HG02642 (cell line): Measurements from ENCODE around the gene PADI4.

Experiments used
- ATAC-seq: cut with Tn5 transposase; IDR thresholded peaks from one replicate; pipeline ENCODE4 v1.9.1; 2021; ENCODE audit warnings: mild to moderate bottlenecking; ENCODE audit not compliant: unreplicated experiment, poor library complexity

The PADI4 gene, protein sequence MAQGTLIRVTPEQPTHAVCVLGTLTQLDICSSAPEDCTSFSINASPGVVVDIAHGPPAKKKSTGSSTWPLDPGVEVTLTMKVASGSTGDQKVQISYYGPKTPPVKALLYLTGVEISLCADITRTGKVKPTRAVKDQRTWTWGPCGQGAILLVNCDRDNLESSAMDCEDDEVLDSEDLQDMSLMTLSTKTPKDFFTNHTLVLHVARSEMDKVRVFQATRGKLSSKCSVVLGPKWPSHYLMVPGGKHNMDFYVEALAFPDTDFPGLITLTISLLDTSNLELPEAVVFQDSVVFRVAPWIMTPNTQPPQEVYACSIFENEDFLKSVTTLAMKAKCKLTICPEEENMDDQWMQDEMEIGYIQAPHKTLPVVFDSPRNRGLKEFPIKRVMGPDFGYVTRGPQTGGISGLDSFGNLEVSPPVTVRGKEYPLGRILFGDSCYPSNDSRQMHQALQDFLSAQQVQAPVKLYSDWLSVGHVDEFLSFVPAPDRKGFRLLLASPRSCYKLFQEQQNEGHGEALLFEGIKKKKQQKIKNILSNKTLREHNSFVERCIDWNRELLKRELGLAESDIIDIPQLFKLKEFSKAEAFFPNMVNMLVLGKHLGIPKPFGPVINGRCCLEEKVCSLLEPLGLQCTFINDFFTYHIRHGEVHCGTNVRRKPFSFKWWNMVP

DNA sequence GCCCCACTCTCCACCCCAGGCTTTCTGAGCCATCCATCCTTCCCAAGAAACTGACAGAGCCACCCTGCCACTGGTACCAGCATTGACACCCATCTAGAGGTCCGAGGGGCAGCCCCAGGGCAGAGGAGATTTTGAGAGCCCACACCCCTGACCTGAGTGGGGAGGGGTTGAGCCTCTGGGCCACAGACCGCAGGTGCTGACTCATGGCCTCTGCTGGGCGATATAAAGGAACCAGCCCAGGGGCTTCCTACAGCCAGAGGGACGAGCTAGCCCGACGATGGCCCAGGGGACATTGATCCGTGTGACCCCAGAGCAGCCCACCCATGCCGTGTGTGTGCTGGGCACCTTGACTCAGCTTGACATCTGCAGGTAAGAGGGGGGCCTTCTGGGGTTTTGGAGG lies at the start of gene PADI4:
Gene PADI4, plus strand, starts transcription at position 252 of the 400 bp plus-strand sequence. Its CDS starts 26 bp downstream, at position 278.
- ATAC-seq, result no peak

DNA sequence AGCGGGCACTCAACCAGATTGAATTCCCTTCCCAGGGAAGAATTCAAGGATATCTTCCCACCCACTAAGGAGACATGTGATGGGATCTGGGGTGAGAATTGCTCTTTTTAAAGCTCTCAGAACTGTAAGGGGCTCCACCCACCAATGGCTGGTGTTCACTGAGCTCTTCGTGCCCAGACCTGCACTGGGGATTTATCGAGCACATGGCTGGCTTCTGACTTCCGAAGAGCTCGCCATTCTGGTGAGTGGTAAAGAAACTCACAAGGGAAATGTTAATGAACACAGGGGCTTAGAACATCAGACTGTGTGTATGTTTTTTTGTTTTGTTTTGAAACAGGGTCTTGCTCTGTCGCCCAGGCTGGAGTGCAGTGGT lies 49.3 kb upstream of the PADI4 start:
- ATAC-seq, result no peak

DNA sequence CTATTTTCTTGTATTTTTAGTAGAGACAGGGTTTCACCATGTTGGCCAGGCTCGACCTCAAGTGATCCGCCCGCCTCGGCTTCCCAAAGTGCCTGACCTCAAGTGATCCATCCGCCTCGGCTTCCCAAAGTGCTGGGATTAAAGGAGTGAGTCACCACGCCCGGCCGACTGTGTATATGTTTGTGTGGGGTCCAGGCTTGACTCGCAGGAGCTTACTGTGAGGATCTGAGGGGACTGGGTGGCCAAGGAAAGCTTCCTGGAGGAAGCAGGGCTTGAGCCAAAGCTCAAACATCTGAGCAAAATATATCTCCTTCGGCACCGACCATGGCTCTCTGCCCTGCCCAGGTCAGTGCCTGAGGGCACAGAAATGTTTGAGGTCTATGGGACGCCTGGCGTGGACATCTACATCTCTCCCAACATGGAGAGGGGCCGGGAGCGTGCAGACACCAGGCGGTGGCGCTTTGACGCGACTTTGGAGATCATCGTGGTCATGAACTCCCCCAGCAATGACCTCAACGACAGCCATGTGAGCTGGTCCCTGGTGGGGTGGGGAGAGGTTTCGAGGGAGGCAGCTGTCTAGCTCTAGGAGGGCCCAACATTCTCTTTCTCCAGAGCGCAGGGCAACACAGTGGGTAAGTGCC lies 48.6 kb upstream of the PADI4 start:
- no peak for ATAC-seq

DNA sequence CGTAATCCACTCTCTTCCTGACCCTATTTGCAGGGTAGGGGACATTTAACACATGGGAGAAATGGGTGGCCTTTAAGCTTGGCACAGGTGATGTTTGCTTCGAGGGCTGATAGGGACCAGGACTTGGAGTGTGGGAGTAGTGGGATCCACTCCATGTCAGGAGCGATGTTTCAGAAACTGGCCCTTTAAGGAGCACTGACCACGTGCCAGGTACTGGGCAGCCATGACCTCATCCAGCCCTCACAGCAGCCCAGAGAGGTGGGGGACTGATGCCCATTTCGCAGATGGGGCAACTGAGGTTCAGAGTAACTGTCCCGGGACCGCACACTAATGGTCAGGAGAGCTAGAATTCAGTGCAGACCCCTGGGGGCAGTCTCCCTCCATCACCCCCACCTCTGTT lies 47.7 kb upstream of the PADI4 start:
- no peak for ATAC-seq

DNA sequence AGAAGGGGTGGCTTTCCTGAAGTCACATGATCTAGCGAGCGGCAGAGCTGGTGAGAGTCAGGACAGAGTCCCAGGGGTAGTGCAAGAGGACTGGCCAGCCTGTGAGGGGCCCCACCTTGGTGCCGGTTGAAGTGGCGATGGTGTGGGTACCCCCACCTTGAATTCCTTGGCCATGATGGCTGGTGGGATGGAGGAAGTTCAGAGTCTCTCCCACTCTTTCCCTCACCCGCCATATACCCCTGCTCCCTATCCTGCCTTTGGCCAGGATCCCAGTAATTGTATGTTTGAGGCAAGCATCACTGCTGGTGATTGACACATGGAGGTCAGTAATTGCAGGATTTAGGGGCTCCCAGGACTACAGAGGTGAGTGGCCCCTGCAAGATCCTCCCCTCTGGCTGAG lies 47.3 kb upstream of the PADI4 start:
- ATAC-seq, result no peak

DNA sequence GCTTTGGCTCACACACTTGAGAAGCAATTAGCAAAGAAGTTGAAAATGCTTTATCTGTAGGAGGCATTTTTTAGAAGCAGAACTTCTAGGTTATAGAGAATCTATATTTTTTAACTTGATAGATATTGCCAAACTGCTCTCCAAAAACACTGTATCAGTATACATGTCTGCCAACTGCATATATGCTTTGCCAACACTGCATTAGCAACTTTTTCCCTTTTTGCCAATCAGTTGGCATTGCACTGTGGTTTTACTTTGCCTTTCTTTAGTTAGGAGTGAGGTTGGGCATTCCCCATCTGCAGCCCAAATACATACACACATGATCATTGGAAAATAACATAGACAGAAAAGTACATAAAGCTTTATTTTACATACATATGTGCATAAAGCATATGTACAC lies 44.1 kb upstream of the PADI4 start:
- no peak for ATAC-seq

DNA sequence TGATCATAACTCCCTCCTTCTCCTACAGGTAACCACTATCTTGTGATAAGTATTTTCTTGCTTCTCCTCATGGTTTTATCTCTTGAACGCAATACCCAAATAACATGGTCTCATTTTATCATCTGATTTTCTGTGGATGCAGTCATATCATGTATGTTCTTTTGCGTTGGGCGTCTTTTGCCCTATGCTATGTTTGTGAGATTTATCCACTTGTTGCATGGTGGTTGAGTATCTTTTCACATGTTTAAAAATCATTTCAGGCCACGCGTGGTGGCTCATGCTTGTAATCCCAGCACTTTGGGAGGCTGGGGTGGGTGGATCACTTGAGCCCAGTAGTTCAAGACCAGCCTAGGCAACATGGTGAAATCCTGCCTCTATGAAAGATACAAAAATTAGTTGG lies 43.5 kb upstream of the PADI4 start:
- ATAC-seq, result no peak

DNA sequence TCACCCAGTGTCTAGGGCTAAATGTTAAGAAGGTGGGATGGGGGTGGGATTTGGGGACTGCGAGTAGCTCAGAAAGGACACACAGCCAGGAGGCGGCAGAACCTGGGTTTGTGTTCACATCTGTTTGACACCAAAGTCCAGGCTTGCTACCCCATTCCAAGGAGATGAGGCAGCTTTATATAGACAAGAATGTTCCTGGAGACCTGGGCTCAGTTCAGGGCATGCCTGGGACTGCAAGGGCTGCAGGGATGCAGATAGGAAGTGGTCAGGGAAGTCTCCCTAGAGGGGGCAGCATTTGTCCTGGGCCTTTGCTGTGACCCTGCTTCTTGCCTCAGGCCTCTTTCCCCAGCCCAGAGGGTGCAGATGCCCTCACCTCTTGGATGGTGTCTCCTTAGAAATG lies 42.8 kb upstream of the PADI4 start:
- ATAC-seq, result no peak

DNA sequence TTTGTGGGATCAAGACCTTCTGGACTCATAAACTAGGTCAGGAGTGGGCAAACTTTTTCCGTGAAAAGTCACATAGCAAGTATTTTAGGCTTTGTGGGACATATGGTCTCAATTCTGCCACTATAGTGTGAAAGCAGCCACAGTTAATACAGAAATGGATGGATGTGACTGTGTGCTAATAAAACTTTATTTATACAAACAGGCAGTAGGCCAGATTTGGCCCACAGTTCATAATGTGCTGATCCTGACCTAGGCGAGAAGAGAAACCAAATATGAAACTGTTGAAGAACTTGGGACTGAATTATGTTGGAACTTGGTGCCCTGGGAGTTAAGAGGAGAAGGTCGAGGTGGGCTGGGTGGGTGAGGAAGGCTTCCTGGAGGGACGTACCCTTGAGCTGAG lies 42.0 kb upstream of the PADI4 start:
- no peak for ATAC-seq

DNA sequence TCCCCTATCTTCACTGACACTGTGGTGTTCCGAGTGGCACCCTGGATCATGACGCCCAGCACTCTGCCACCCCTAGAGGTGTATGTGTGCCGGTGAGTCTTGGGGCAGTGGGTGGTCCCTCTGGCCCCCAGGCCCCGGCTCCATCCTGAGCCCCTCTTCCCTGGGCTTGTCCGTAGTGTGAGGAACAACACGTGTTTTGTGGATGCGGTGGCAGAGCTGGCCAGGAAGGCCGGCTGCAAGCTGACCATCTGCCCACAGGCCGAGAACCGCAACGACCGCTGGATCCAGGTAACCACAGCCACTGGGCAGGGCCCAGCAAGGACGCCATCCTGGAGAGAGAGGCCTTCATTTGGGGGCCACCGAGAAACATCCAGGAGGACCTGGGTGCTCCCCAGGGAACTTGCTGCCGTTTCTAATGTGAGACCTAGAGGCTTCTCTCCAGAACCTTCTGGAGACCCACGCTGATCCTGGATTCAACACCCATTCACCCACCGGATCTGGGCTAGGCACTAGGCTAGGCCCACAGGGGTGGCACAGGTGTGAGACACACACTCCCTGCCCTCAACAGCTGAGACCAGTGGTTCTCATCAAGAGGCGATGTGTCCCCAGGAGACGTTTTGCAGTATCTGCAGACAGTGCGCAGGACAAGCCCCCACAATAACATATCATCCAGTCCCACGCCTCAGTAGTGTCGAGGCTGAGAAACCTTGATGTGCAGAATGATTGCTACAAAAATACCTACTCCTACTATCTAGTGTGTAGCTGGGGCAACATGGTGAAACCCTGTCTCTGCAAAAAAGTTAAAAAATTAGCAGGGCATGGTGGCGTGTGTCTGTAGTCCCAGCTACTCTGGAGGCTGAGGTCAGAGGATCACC lies 36.9 kb upstream of the PADI4 start:
- no peak for ATAC-seq

DNA sequence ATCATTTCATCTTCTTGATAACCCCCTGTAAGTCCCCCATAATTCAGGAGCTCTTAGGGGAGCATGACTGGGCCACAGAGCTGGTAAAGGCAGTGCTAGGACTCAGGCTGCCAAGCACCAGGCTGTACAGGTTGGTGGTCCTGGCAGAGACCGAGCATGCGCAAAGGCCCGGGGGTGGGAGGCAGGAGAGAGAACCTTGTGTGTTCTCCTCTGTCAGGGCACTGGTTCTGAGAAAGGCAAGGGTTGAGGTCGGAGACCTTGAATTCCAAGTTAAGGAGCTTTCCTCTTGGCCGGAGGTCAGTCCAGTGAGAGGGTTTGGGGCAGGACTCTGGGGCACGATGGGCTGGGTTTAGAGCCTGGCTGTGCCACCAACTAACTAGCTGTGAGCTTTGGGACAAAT lies 35.9 kb upstream of the PADI4 start:
- ATAC-seq, result no peak

DNA sequence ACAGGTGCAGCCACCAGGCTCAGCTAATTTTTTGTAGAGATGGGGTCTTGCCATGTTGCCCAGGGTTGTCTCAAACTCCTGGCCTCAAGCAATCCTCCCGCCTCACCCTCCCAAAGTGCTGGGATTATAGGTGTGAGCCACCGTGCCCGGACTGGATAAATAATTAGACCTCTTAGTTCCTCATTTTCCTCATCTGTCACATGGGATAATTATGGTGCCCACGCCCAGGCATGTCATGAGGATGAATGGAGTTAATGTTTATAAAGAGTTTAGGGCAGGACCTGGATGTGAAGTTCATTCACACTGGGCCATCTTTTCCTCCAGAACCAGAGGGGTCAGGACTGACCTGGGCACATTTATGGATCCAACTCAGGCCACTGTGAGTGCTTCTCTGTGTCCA lies 35.4 kb upstream of the PADI4 start:
- ATAC-seq, result no peak

DNA sequence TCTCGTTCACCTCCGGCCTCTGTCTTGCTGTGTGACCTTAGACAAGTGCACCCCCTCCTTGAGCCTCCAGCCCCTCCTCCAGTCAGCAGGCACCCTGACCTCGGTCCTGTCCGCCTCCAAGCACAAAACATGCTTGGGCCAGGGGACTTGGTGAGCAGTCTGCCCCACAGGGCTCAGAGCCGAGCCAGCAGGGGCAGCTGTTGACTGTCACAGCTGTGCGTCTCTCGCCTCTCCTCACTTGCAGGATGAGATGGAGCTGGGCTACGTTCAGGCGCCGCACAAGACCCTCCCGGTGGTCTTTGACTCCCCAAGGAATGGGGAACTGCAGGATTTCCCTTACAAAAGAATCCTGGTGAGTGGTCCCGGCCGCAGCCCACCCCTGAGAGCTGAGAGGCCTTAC lies 34.9 kb upstream of the PADI4 start:
- ATAC-seq, result no peak

DNA sequence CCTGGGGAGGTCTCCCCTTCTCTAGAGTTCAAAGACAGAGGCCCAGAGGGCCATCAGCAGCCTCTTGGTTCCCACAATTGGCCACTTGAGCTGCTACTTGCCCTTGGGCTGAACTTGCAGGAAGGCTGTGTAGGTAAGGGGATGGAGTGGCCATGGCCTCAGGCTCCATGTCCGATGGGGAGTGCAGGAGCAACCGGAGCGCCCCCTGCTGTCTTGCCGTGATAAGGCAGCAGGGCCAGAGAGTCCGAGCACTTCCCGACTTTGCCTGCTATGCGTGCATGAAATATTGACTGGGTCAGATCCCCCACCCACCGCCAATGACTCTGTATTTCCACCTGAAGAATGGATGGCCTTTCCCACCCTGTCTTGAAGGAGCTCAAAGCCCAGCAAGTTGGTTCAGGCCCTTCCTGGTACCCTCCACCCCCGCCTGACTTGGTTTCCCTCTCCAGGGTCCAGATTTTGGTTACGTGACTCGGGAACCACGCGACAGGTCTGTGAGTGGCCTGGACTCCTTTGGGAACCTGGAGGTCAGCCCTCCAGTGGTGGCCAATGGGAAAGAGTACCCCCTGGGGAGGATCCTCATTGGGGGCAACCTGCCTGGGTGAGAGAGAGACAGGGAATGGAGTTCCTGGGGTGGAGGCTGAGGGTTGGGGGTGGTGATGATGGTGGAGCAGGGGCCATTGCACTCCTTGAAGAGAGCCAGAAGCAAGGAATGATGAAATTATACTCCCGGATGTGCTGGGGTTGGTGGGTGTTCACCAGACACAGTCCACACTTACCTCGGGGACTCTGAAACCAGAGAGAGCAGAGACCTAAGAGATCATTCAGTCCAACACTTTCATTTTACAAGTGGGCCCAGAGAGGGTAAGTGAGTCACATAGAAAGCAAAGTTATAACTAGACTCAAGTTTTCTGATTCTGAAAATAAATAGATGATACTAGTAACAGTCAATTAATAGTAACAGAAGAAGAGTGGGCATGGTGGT lies 33.5 kb upstream of the PADI4 start:
- ATAC-seq, result no peak

DNA sequence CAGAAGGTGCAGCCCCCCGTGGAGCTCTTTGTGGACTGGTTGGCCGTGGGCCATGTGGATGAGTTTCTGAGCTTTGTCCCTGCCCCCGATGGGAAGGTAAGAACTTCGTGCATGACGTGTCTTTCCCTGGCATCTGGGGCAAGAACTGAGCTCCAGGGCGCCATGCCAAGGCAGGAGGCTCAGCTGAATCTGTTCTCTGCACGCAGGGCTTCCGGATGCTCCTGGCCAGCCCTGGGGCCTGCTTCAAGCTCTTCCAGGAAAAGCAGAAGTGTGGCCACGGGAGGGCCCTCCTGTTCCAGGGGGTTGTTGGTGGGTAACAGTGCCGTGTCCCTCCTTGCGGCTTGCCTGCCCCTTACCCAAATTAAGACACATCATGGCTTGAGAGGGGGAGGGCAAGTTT lies 31.4 kb upstream of the PADI4 start:
- ATAC-seq, result no peak

DNA sequence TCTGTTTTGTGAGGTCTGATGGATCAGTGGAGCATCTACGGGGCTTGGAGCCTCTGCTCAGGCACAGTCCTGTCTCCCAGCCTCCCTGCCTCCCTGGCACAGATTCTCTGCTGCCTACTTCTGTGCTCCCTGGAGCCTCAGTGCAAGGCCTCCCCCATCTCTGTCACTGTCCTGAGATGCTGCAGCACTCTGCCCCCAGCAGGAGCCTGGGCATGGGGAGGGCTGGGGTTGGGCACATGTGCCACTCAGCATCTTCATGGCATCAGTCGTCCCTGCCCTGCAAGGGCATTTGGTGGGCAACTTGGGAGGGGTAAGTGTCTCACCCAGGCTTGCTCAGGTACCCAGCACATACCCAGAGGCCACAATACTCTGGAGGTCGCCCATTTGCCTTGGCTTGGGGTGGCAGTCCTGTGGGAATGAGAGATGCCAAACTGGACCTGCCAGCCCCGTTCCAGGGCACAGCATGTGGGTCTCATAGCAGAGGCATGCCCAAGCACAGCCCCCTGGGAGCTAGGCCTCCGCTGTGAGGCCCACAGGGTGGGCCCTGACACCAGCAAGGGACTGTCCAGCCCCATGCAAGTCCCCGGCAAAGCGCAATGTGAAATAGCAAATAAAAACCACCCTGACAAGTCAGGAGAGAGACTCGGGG lies 30.4 kb upstream of the PADI4 start:
- ATAC-seq, result no peak

DNA sequence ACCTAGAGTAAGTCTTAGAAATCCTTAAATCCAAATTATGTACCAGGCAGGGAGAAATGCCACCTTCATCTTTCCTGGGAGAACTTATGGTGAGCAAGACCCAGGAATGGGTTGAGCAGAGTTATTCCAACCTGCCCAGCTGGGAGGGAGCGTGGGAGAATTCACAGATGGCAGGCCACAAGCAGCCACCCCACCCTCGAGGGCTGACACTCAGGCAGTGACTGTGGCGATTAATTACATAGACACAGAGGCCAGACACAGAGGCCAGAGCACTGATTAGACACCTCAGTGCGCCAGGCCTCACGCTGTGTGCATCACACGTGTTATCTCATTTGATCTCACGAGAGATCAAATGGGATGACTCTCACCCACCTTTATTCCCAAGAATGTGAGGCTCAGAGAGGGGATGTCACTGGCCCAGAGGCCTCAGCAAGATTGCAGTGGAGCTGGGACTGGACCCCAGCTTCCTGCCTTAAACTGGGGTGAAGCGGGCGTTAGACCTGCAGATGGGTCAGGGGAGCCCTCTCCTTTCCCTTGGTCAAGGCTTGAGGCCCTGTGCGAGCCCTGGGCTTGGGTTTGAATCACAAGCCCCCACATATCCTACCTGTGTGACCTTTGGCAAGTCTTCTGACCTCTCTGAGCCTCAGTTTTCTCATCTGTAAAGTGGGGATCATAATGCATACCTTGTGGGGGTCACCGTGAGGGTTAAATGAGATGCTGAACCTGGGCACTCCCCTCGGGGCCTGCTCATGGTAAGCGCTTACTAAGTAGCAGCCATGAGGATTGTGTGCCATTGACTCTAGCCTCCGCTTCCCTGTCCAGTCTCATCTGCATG lies 28.8 kb upstream of the PADI4 start:
- ATAC-seq, result no peak

DNA sequence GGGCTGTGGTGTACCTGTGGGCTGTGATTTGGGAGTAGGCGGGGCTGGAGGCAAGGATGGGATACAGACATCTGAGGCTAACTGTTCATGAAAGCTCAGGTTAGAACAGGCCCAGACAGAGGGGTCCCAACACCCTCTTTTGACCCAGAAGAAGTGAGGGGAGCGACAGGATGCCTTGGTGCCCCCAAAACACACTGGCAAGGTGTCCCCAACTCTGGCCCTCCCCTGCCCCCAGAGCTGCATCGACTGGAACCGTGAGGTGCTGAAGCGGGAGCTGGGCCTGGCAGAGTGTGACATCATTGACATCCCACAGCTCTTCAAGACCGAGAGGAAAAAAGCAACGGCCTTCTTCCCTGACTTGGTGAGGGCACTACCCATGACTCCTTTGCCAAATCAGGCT lies 27.6 kb upstream of the PADI4 start:
- no peak for ATAC-seq
